WTC11 (cell line): ENCODE data around the gene ENOX2. TPM values are rescaled to one million over a fixed set of nuclear protein-coding genes. Genes with fewer than 3 reads are reported as not detected.

Experiments used
- ATAC-seq: fragments of 200-7000 bp; cut with Tn5 transposase; 2 replicates; pipeline ENCODE4 v1.10.0; 2021; ENCODE audit warnings: mild to moderate bottlenecking, moderate library complexity
- CTCF ChIA-PET: fragments of 300-600 bp; sonication (Branson Sonifier 250); formaldehyde crosslinking; loops from one replicate; lab custom pipeline; 2021; ENCODE audit warnings: antibody characterized with exemption; lab: Charles Lee
- POLR2A ChIA-PET: fragments of 350-600 bp; sonication (Branson Sonifier 250); formaldehyde crosslinking; loops from one replicate; lab custom pipeline; 2021; ENCODE audit warnings: antibody characterized with exemption; lab: Charles Lee
- DNase-seq: peaks from one replicate; pipeline ENCODE4 v3.0.0; 2021; ENCODE audit warnings: low spot score
- H3K27ac Mint-ChIP-seq: 2 replicates; pipeline ENCODE4 v1.8.0; 2021; ENCODE audit warnings: mixed read lengths
- H3K27me3 Mint-ChIP-seq: 2 replicates; pipeline ENCODE4 v1.8.0; 2021; ENCODE audit warnings: low read depth, mild to moderate bottlenecking, moderate library complexity, mixed read lengths
- H3K36me3 Mint-ChIP-seq: 2 replicates; pipeline ENCODE4 v1.8.0; 2021; ENCODE audit warnings: mixed read lengths
- H3K4me1 Mint-ChIP-seq: 2 replicates; pipeline ENCODE4 v1.8.0; 2022; ENCODE audit warnings: mixed read lengths
- H3K4me3 Mint-ChIP-seq: 2 replicates; pipeline ENCODE4 v1.8.0; 2021; ENCODE audit warnings: mild to moderate bottlenecking, moderate library complexity, mixed read lengths
- H3K9me3 Mint-ChIP-seq: 2 replicates; pipeline ENCODE4 v1.8.0; 2021; ENCODE audit warnings: mixed read lengths
- AR ChIP-seq: fragments of 250-450 bp; sonication (Bioruptor Pico); IDR thresholded peaks from 2 replicates; pipeline ENCODE4 v1.9.0; 2021; ENCODE audit warnings: mild to moderate bottlenecking
- CBFB ChIP-seq: sonication (generic); formaldehyde crosslinking; IDR thresholded peaks from 2 replicates; pipeline ENCODE4 v1.8.1; 2022; ENCODE audit warnings: mild to moderate bottlenecking, low read depth, missing genetic modification reagents
- ELF4 ChIP-seq: sonication (generic); formaldehyde crosslinking; IDR thresholded peaks from 2 replicates; pipeline ENCODE4 v1.8.1; 2022; ENCODE audit warnings: low read depth, mild to moderate bottlenecking, moderate library complexity, missing genetic modification reagents
- ESRRA ChIP-seq: sonication (generic); formaldehyde crosslinking; IDR thresholded peaks from 2 replicates; pipeline ENCODE4 v1.8.1; 2022; ENCODE audit warnings: mild to moderate bottlenecking, missing genetic modification reagents, borderline replicate concordance
- KAT7 ChIP-seq: sonication (generic); formaldehyde crosslinking; IDR thresholded peaks from 2 replicates; pipeline ENCODE4 v1.8.1; 2023; ENCODE audit warnings: missing genetic modification reagents, mild to moderate bottlenecking, borderline replicate concordance
- MAX ChIP-seq: sonication (generic); formaldehyde crosslinking; IDR thresholded peaks from 2 replicates; pipeline ENCODE4 v1.8.0; 2022; ENCODE audit warnings: mild to moderate bottlenecking, missing genetic modification reagents
- MYBL2 ChIP-seq: sonication (generic); formaldehyde crosslinking; IDR thresholded peaks from 2 replicates; pipeline ENCODE4 v1.8.1; 2023; ENCODE audit warnings: mild to moderate bottlenecking, moderate library complexity, missing genetic modification reagents
- NFATC4 ChIP-seq: fragments of 250-450 bp; sonication (Bioruptor Pico); IDR thresholded peaks from 2 replicates; pipeline ENCODE4 v1.9.0; 2021; ENCODE audit warnings: mild to moderate bottlenecking
- NFE2L1 ChIP-seq: sonication (generic); formaldehyde crosslinking; IDR thresholded peaks from 2 replicates; pipeline ENCODE4 v1.8.1; 2023; ENCODE audit warnings: missing genetic modification reagents
- NR3C1 ChIP-seq: sonication (generic); formaldehyde crosslinking; conservative IDR thresholded peaks from 2 replicates; pipeline ENCODE4 v1.8.1; 2023; ENCODE audit warnings: low read depth, mild to moderate bottlenecking, missing genetic modification reagents
- PRRX2 ChIP-seq: fragments of 250-450 bp; sonication (Bioruptor Pico); IDR thresholded peaks from 2 replicates; pipeline ENCODE4 v1.8.0; 2021; ENCODE audit warnings: mild to moderate bottlenecking
- RORB ChIP-seq: fragments of 250-450 bp; sonication (Bioruptor Pico); IDR thresholded peaks from 2 replicates; pipeline ENCODE4 v1.9.0; 2021; ENCODE audit warnings: mild to moderate bottlenecking
- SOX15 ChIP-seq: fragments of 250-450 bp; sonication (Bioruptor Pico); IDR thresholded peaks from 2 replicates; pipeline ENCODE4 v1.9.0; 2021; ENCODE audit warnings: mild to moderate bottlenecking
- SP1 ChIP-seq: sonication (generic); formaldehyde crosslinking; conservative IDR thresholded peaks from 2 replicates; pipeline ENCODE4 v1.8.1; 2022; ENCODE audit warnings: missing genetic modification reagents
- TCF7 ChIP-seq: sonication (generic); formaldehyde crosslinking; IDR thresholded peaks from 2 replicates; pipeline ENCODE4 v1.8.0; 2022; ENCODE audit warnings: mild to moderate bottlenecking, low read depth, missing genetic modification reagents, moderate library complexity
- ZNF317 ChIP-seq: sonication (generic); formaldehyde crosslinking; IDR thresholded peaks from 2 replicates; pipeline ENCODE4 v1.8.1; 2023; ENCODE audit warnings: low read depth, mild to moderate bottlenecking, moderate library complexity, missing genetic modification reagents, borderline replicate concordance
- total RNA-seq: library from RNA; stranded (reverse); gene quantifications from 3 replicates; pipeline ENCODE4 v1.2.3, GENCODE V29; 2021
- TF ChIP-seq, protein P1 (sequence below): sonication (generic); formaldehyde crosslinking; IDR thresholded peaks from 2 replicates; pipeline ENCODE4 v1.8.1; 2022; ENCODE audit warnings: low read depth, missing genetic modification reagents, borderline replicate concordance
- TF ChIP-seq, protein P2 (sequence below): sonication (generic); formaldehyde crosslinking; IDR thresholded peaks from 2 replicates; pipeline ENCODE4 v1.8.1; 2023; ENCODE audit warnings: mild to moderate bottlenecking, missing genetic modification reagents
- TF ChIP-seq, protein P3 (sequence below): sonication (generic); formaldehyde crosslinking; IDR thresholded peaks from 2 replicates; pipeline ENCODE4 v1.8.0; 2022; ENCODE audit warnings: mild to moderate bottlenecking, missing genetic modification reagents
- TF ChIP-seq, protein P4 (sequence below): fragments of 200-600 bp; IDR thresholded peaks from 2 replicates; pipeline ENCODE4 v1.8.0; 2022; ENCODE audit warnings: antibody characterized with exemption
- TF ChIP-seq, protein P5 (sequence below): fragments of 250-450 bp; sonication (Bioruptor Pico); IDR thresholded peaks from 2 replicates; pipeline ENCODE4 v1.9.0; 2021; ENCODE audit warnings: moderate library complexity, mild to moderate bottlenecking, inconsistent platforms, borderline replicate concordance

ENOX2 gene
- total RNA-seq, 1 experiment from 2014 or later, result 13.8 TPM

DNA sequence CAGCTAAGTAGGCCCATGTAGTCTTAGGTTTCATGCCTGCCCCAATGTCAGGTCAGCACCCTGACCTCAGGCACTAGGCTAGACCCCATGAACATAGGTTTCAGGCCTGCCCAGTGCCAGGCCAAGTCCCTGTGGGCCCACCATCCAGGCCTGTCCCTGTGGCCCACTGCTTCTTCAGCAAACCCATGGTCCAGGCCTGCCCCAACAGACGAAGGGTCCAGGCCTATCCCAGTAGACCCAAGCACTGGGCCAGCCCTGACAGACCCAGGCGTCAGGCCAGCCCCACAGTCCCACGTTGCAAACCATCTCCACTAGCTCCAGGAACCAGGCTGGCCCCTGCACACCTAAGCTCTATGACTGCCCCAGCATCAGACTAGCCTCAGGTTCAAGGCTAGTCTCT is 92.4 kb downstream of the ENOX2 start:
- ChIA-PET POLR2A (no interaction called here), CTCF (no interaction called here)
- peaks cover 9% of the 10 kb centered on the region for H3K36me3 Mint-ChIP-seq
- ATAC-seq, result no peak
- no peak overlapping the region for H3K27ac Mint-ChIP-seq
- no peaks in the 10 kb centered on the region for H3K4me1 Mint-ChIP-seq
- peaks cover 19% of the 10 kb centered on the region for H3K9me3 Mint-ChIP-seq
- no peak overlapping the region for H3K4me3 Mint-ChIP-seq
- TF ChIP-seq CBFB (CRISPR knock-in tag) (no peak), NFE2L1 (no peak), RORB (CRISPR knock-in tag) (no peak), SP1 (CRISPR knock-in tag) (no peak), ELF4 (no peak), MAX (no peak), NR3C1 (CRISPR knock-in tag) (no peak), PRRX2 (no peak), ESRRA (CRISPR knock-in tag) (no peak), TCF7 (no peak), NFATC4 (CRISPR knock-in tag) (no peak), ZNF317 (CRISPR knock-in tag) (no peak), MYBL2 (CRISPR knock-in tag) (no peak)
- TF ChIP-seq, protein P1, sequence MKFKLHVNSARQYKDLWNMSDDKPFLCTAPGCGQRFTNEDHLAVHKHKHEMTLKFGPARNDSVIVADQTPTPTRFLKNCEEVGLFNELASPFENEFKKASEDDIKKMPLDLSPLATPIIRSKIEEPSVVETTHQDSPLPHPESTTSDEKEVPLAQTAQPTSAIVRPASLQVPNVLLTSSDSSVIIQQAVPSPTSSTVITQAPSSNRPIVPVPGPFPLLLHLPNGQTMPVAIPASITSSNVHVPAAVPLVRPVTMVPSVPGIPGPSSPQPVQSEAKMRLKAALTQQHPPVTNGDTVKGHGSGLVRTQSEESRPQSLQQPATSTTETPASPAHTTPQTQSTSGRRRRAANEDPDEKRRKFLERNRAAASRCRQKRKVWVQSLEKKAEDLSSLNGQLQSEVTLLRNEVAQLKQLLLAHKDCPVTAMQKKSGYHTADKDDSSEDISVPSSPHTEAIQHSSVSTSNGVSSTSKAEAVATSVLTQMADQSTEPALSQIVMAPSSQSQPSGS, result no peak
- TF ChIP-seq, protein P2, sequence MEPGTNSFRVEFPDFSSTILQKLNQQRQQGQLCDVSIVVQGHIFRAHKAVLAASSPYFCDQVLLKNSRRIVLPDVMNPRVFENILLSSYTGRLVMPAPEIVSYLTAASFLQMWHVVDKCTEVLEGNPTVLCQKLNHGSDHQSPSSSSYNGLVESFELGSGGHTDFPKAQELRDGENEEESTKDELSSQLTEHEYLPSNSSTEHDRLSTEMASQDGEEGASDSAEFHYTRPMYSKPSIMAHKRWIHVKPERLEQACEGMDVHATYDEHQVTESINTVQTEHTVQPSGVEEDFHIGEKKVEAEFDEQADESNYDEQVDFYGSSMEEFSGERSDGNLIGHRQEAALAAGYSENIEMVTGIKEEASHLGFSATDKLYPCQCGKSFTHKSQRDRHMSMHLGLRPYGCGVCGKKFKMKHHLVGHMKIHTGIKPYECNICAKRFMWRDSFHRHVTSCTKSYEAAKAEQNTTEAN (CRISPR knock-in tag), result no peak
- TF ChIP-seq, protein P3, sequence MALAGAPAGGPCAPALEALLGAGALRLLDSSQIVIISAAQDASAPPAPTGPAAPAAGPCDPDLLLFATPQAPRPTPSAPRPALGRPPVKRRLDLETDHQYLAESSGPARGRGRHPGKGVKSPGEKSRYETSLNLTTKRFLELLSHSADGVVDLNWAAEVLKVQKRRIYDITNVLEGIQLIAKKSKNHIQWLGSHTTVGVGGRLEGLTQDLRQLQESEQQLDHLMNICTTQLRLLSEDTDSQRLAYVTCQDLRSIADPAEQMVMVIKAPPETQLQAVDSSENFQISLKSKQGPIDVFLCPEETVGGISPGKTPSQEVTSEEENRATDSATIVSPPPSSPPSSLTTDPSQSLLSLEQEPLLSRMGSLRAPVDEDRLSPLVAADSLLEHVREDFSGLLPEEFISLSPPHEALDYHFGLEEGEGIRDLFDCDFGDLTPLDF (CRISPR knock-in tag), result no peak
- TF ChIP-seq, protein P4, sequence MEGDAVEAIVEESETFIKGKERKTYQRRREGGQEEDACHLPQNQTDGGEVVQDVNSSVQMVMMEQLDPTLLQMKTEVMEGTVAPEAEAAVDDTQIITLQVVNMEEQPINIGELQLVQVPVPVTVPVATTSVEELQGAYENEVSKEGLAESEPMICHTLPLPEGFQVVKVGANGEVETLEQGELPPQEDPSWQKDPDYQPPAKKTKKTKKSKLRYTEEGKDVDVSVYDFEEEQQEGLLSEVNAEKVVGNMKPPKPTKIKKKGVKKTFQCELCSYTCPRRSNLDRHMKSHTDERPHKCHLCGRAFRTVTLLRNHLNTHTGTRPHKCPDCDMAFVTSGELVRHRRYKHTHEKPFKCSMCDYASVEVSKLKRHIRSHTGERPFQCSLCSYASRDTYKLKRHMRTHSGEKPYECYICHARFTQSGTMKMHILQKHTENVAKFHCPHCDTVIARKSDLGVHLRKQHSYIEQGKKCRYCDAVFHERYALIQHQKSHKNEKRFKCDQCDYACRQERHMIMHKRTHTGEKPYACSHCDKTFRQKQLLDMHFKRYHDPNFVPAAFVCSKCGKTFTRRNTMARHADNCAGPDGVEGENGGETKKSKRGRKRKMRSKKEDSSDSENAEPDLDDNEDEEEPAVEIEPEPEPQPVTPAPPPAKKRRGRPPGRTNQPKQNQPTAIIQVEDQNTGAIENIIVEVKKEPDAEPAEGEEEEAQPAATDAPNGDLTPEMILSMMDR, result no peak
- TF ChIP-seq, all 79 proteins: peak for 0
- no peaks in the 10 kb centered on the region for H3K27me3 Mint-ChIP-seq
- no peak for DNase-seq

DNA sequence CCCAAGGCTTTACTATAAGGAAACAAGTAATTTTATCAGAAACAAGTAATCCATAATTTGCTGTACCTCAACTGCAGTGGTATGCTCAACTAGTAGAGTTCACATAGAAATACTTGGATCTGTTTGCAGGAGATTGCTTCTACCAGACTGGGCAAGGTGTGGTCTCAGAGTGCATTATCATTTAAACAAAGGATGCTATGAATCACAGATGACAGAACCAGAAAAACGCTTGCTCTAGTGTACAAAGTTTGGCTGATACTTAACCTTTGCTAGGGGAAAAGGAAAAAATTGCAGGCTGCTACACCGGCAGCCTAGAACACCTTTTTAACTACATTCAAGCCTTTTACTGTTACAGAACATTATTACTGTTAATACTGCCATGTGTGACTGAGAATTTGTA is 97.1 kb downstream of the ENOX2 start:
- Mint-ChIP-seq H3K4me3 (no peak overlapping the region), H3K36me3 (no peaks in the 10 kb centered on the region), H3K9me3 (no peaks in the 10 kb centered on the region), H3K4me1 (no peaks in the 10 kb centered on the region), H3K27ac (no peak overlapping the region), H3K27me3 (no peaks in the 10 kb centered on the region)
- CTCF ChIA-PET, result no interaction called here
- POLR2A ChIA-PET, result no interaction called here
- ATAC-seq (no peak), DNase-seq (no peak)
- TF ChIP-seq SP1 (CRISPR knock-in tag), result no peak
- TF ChIP-seq SOX15 (CRISPR knock-in tag), result no peak
- TF ChIP-seq, protein P4, result no peak
- no peak for TF ChIP-seq MYBL2 (CRISPR knock-in tag)
- no peak for TF ChIP-seq NFE2L1
- TF ChIP-seq, protein P5, sequence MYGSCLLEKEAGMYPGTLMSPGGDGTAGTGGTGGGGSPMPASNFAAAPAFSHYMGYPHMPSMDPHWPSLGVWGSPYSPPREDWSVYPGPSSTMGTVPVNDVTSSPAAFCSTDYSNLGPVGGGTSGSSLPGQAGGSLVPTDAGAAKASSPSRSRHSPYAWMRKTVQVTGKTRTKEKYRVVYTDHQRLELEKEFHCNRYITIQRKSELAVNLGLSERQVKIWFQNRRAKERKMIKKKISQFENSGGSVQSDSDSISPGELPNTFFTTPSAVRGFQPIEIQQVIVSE, result no peak
- no peak for TF ChIP-seq KAT7
- no peak for TF ChIP-seq AR
